Parathyroid adenoma (tissue), 2 donors: Measurements from ENCODE around the gene TMEM184A.

ENCODE experiments used
- H2AFZ ChIP-seq: fragments of 300-600 bp; sonication (generic); one replicate; pipeline ENCODE4 v1.7.0; 2017; ENCODE audit warnings: antibody characterized with exemption, mild to moderate bottlenecking
- H3K27ac ChIP-seq: fragments of 300-600 bp; sonication (generic); one replicate; pipeline ENCODE4 v1.7.0; 2017
- H3K27me3 ChIP-seq: fragments of 300-600 bp; sonication (generic); one replicate; pipeline ENCODE4 v1.7.0; 2017; ENCODE audit warnings: low read length; ENCODE audit not compliant: control insufficient read depth, insufficient read depth
- H3K36me3 ChIP-seq: fragments of 300-600 bp; sonication (generic); one replicate; pipeline ENCODE4 v1.7.0; 2017; ENCODE audit warnings: low read length; ENCODE audit not compliant: control insufficient read depth, insufficient read depth
- H3K4me1 ChIP-seq: fragments of 300-600 bp; sonication (generic); one replicate; pipeline ENCODE4 v1.7.0; 2017; ENCODE audit warnings: control low read depth
- H3K4me2 ChIP-seq: fragments of 300-600 bp; sonication (generic); one replicate; pipeline ENCODE4 v1.7.0; 2017; ENCODE audit warnings: low read length
- H3K4me3 ChIP-seq: fragments of 300-600 bp; sonication (generic); one replicate; pipeline ENCODE4 v1.7.0; 2017; ENCODE audit warnings: low read depth, low read length
- H3K79me2 ChIP-seq: fragments of 300-600 bp; sonication (generic); one replicate; pipeline ENCODE4 v1.7.0; 2017; ENCODE audit warnings: control low read depth
- H3K9ac ChIP-seq: fragments of 300-600 bp; sonication (generic); one replicate; pipeline ENCODE4 v1.7.0; 2017; ENCODE audit warnings: mild to moderate bottlenecking
- H3K9me3 ChIP-seq: fragments of 300-600 bp; sonication (generic); one replicate; pipeline ENCODE4 v1.7.0; 2017; ENCODE audit warnings: low read length; ENCODE audit not compliant: control insufficient read depth
- TF ChIP-seq, protein P1 (sequence below): fragments of 300-600 bp; sonication (generic); IDR thresholded peaks from one replicate; pipeline ENCODE4 v1.7.0; 2017; ENCODE audit warnings: antibody characterized with exemption, mild to moderate bottlenecking
- donor health status: primary hyperparathyroidism.

Gene TMEM184A

DNA sequence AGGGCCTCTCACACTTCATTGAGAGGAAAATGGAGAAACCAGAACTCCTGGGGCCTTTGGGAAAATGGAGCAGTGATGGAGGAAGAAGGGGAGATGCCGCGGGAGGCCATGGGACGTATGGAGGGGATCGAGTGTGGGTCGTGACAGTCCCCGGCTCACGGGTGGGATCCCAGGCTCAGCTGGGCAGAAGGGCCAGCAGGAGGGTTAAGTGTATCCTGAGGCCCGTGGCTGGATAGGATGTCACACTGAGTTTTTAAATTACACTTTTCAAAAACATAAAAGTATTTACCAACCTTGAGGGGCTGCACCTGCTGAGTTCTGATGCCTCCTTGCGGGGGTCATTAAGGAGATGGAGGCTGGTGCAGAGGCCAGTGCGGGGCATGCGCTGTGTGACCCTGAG, 41.8 kb upstream of the TMEM184A start:
- Histone ChIP-seq H2AFZ (no peak overlapping the region), H3K79me2 (no peaks in the 10 kb centered on the region), H3K27me3 (no peaks in the 10 kb centered on the region), H3K9ac (no peak overlapping the region), H3K9me3 (no peaks in the 10 kb centered on the region), H3K4me1 (no peaks in the 10 kb centered on the region), H3K36me3 (no peaks in the 10 kb centered on the region), H3K4me3 (no peak overlapping the region), H3K27ac (no peak overlapping the region), H3K4me2 (no peak overlapping the region)
- TF ChIP-seq, protein P1, sequence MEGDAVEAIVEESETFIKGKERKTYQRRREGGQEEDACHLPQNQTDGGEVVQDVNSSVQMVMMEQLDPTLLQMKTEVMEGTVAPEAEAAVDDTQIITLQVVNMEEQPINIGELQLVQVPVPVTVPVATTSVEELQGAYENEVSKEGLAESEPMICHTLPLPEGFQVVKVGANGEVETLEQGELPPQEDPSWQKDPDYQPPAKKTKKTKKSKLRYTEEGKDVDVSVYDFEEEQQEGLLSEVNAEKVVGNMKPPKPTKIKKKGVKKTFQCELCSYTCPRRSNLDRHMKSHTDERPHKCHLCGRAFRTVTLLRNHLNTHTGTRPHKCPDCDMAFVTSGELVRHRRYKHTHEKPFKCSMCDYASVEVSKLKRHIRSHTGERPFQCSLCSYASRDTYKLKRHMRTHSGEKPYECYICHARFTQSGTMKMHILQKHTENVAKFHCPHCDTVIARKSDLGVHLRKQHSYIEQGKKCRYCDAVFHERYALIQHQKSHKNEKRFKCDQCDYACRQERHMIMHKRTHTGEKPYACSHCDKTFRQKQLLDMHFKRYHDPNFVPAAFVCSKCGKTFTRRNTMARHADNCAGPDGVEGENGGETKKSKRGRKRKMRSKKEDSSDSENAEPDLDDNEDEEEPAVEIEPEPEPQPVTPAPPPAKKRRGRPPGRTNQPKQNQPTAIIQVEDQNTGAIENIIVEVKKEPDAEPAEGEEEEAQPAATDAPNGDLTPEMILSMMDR, result no peak

DNA sequence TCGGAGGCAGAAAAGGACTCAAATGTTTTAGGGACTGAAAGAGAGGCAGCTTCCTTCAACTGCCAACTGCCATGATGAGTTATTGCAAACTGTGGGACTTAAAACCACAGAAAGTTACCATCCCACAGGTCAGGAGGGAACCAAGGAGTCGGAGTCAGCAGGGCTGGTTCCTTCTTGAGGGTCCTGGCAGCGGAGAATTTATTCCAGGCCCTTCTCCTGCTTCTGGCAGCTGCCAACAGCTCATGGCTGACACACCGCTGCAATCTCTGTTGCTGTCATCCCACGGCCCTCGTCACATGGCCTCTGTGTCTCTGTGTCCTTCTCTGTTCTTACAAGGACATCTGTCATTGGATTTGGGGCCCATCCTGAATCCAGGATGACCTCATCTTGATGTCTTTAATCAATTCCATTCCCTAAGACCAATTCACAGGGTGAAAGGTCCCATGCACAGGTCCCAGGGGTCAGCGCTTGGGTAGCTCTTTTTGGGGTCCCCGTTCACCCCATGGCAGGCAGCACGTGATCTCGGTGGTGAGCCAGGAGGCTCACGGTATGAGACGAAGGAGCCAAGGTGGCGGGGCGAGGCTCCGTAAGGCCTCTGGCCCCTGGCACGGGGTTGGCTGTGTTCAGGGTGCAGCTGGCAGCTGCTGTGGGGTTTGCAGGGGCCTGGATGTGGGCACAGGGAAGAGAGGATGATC, 41.2 kb upstream of the TMEM184A start:
- Histone ChIP-seq H3K9ac (no peak overlapping the region), H3K4me1 (no peaks in the 10 kb centered on the region), H3K27ac (no peak overlapping the region), H3K4me3 (no peak overlapping the region), H3K36me3 (no peaks in the 10 kb centered on the region), H3K9me3 (no peaks in the 10 kb centered on the region), H3K79me2 (no peaks in the 10 kb centered on the region), H3K27me3 (no peaks in the 10 kb centered on the region), H2AFZ (no peak overlapping the region), H3K4me2 (no peak overlapping the region)
- TF ChIP-seq, protein P1, result no peak

DNA sequence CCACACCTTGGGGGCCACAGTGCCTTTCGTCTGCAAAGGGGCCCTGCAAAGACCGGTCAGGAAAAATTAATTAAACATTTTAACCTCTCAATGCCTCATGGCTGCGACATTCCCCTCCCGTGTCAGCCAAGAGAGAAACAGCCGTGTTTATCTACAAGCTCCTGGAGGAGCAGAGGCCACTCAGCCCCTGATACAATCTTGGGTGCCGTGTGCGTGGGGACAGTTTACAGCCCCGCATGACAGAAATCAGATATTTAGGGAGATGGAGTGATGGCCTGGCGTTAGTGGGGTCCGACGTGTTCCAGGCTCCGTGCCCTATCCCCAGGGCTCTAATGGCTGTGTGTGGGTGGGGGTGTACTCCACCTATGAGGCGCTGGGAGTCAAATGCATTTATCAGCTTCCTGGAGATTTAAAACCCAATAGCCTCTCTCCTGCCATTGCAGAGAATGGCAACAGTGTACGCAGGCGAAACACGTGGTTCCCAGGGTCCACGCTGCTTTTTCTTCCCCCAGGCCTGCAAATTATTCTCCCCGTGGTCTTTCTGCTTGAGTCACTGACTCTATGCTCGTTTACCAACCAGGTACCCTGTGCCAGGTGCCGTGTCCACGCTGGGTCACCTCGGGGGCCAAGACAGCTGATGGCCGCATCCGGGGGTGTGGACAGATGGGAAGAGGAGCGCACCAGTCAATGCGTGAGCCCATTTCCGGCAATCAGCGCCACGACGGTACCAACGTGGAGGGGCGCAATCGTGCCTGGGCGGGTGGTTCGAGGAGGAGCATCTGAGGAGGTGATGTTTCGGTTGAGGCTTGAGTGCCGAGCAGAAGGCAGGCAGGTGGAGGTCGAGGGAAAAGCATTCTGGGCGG, 40.4 kb upstream of the TMEM184A start:
- no peak overlapping the region for H3K4me3 ChIP-seq
- H3K27me3 ChIP-seq, result no peaks in the 10 kb centered on the region
- H2AFZ ChIP-seq, result no peak overlapping the region
- H3K27ac ChIP-seq, result no peak overlapping the region
- TF ChIP-seq, protein P1, result no peak
- H3K4me1 ChIP-seq, result no peaks in the 10 kb centered on the region
- H3K9ac ChIP-seq, result no peak overlapping the region
- H3K4me2 ChIP-seq, result no peak overlapping the region
- H3K79me2 ChIP-seq, result no peaks in the 10 kb centered on the region
- H3K36me3 ChIP-seq, result no peaks in the 10 kb centered on the region
- no peaks in the 10 kb centered on the region for H3K9me3 ChIP-seq

DNA sequence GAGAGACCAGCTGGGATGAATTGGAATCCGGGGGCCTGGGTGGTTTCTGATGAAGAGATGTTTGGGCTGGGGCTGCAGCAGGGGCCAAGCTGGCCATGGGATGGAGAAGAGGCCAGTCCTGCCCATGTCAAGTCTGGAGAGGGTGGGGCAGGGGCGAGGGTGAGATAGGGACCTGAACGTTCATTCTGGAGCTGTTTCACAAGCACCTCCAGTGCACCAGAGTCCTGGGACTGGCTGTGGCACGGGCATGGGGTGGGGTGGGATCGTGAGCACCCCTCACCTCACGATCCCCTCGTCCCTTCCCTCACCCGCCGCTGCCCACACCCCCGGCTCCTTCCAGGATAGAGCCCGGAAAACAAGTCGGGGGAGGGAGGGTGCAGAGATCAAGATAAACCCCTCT, 39.6 kb upstream of the TMEM184A start:
- Histone ChIP-seq H3K79me2 (no peaks in the 10 kb centered on the region), H3K27me3 (no peaks in the 10 kb centered on the region), H3K9ac (no peak overlapping the region)

More for the DNA sequence above, 39.6 kb upstream of the TMEM184A start:
- H3K4me2 ChIP-seq, result no peak overlapping the region
- H3K4me1 ChIP-seq, result no peaks in the 10 kb centered on the region
- TF ChIP-seq, protein P1, result no peak
- H2AFZ ChIP-seq, result no peak overlapping the region
- no peaks in the 10 kb centered on the region for H3K36me3 ChIP-seq
- H3K9me3 ChIP-seq, result no peaks in the 10 kb centered on the region
- no peak overlapping the region for H3K27ac ChIP-seq
- H3K4me3 ChIP-seq, result no peak overlapping the region
